IPS-18a (cell line): ENCODE data around the gene SLC37A2.

Source experiments
- H3K27ac ChIP-seq: one replicate; pipeline ENCODE4 v1.5.1; 2013; ENCODE audit warnings: low read length
- H3K27me3 ChIP-seq: one replicate; pipeline ENCODE4 v1.6.1; 2013; ENCODE audit warnings: mild to moderate bottlenecking, low read length; ENCODE audit not compliant: control insufficient read depth, insufficient read depth
- H3K36me3 ChIP-seq: one replicate; pipeline ENCODE4 v1.6.1; 2013; ENCODE audit warnings: low read depth, low read length; ENCODE audit not compliant: control insufficient read depth
- H3K4me1 ChIP-seq: one replicate; pipeline ENCODE4 v1.6.1; 2013; ENCODE audit warnings: low read depth, low read length; ENCODE audit not compliant: control insufficient read depth
- H3K4me3 ChIP-seq: one replicate; pipeline ENCODE4 v1.5.1; 2013; ENCODE audit warnings: low read length
- H3K9ac ChIP-seq: one replicate; pipeline ENCODE4 v1.6.1; 2013; ENCODE audit warnings: mild to moderate bottlenecking, low read length, moderate library complexity
- H3K9me3 ChIP-seq: one replicate; pipeline ENCODE4 v1.6.1; 2013; ENCODE audit warnings: low read depth, low read length; ENCODE audit not compliant: control insufficient read depth

The SLC37A2 gene

GRCh38 chr11:125071846-125072217 lies 8.7 kb downstream of the SLC37A2 start:
- H3K4me1 ChIP-seq: peaks cover 13% of the 10 kb centered on the region
- H3K27me3 ChIP-seq: no peaks in the 10 kb centered on the region
- H3K9me3 ChIP-seq: no peaks in the 10 kb centered on the region
- no peak overlapping the region for H3K4me3 ChIP-seq
- no peak overlapping the region for H3K27ac ChIP-seq
- no peaks in the 10 kb centered on the region for H3K36me3 ChIP-seq
- H3K9ac ChIP-seq: no peak overlapping the region

GRCh38 chr11:125072218-125072960 lies 9.3 kb downstream of the SLC37A2 start:
- no peaks in the 10 kb centered on the region for H3K36me3 ChIP-seq
- no peak overlapping the region for H3K4me3 ChIP-seq
- H3K27ac ChIP-seq: no peak overlapping the region
- peaks cover 13% of the 10 kb centered on the region for H3K4me1 ChIP-seq
- H3K9ac ChIP-seq: no peak overlapping the region
- H3K27me3 ChIP-seq: no peaks in the 10 kb centered on the region
- H3K9me3 ChIP-seq: no peaks in the 10 kb centered on the region

DNA sequence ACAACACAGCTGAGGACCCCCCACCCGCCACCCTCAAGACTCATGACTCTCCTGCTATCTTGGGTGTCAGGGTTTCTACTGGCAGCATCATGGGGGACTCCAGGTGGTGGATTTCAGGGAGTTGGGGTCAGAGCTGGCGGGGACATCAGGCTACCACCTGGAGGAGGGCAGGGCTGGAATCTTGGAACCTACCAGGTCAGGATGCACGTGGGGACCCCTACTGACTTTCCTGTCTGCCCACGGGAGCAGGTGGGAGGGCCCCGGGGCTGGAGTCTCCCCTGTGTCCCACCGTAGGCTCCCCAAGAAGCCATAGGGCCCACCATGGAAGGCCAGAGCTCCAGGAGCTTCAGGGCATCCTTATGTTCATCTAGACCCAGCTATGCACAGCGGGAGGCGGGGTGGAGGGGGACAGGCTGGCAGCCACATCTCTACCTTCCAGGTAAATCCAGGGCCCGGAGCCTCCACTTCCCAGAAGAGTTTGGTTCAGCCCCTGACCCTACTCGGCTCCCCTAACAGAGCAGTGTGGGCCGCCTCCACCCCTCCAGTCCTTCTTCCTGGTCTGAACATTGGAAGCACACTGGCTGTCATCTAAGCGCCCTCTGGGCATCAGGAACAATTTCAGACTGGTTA lies 10.0 kb downstream of the SLC37A2 start:
- Histone ChIP-seq H3K36me3 (no peaks in the 10 kb centered on the region), H3K4me1 (peaks cover 13% of the 10 kb centered on the region), H3K27ac (no peak overlapping the region), H3K27me3 (no peaks in the 10 kb centered on the region), H3K4me3 (no peak overlapping the region), H3K9me3 (no peaks in the 10 kb centered on the region), H3K9ac (no peak overlapping the region)

GRCh38 chr11:125073616-125074483 lies 10.7 kb downstream of the SLC37A2 start:
- no peak overlapping the region for H3K27ac ChIP-seq
- no peaks in the 10 kb centered on the region for H3K36me3 ChIP-seq
- H3K27me3 ChIP-seq: no peaks in the 10 kb centered on the region
- H3K9me3 ChIP-seq: no peaks in the 10 kb centered on the region
- H3K4me1 ChIP-seq: peaks cover 13% of the 10 kb centered on the region
- no peak overlapping the region for H3K4me3 ChIP-seq
- no peak overlapping the region for H3K9ac ChIP-seq

GRCh38 chr11:125074511-125075241 lies 11.6 kb downstream of the SLC37A2 start:
- peaks cover 13% of the 10 kb centered on the region for H3K4me1 ChIP-seq
- no peak overlapping the region for H3K27ac ChIP-seq
- H3K36me3 ChIP-seq: no peaks in the 10 kb centered on the region
- no peak overlapping the region for H3K4me3 ChIP-seq
- H3K27me3 ChIP-seq: no peaks in the 10 kb centered on the region
- H3K9me3 ChIP-seq: no peaks in the 10 kb centered on the region
- H3K9ac ChIP-seq: no peak overlapping the region

DNA sequence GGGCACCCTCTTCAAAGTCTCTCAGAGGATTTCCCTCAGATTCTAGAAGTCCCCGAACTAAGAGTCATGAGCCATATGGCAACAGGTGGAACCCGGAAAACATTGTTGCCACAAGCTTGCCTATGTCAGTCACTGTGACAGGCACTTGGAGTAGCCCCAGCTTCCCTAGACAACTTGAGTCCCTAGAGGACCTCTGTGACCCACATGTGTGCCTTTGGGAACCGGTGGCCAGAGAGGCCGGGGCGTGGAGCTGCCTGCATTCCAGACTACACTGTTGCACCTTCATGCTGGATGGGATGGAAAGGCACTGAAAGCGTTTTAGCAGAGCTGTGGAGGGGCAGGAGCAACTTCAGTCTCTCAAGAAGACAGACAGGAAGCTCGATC lies 12.1 kb downstream of the SLC37A2 start:
- H3K36me3 ChIP-seq: no peaks in the 10 kb centered on the region
- H3K4me3 ChIP-seq: no peak overlapping the region
- no peaks in the 10 kb centered on the region for H3K27me3 ChIP-seq
- no peak overlapping the region for H3K9ac ChIP-seq
- no peaks in the 10 kb centered on the region for H3K9me3 ChIP-seq
- peaks cover 11% of the 10 kb centered on the region for H3K4me1 ChIP-seq
- H3K27ac ChIP-seq: no peak overlapping the region

GRCh38 chr11:125075900-125076317 lies 12.8 kb downstream of the SLC37A2 start:
- Histone ChIP-seq H3K27me3 (no peaks in the 10 kb centered on the region), H3K9ac (no peak overlapping the region), H3K4me3 (no peak overlapping the region), H3K36me3 (no peaks in the 10 kb centered on the region), H3K27ac (no peak overlapping the region), H3K9me3 (no peaks in the 10 kb centered on the region), H3K4me1 (peaks cover 5% of the 10 kb centered on the region)

- no peaks in the 10 kb centered on the region for H3K27me3 ChIP-seq
- H3K27ac ChIP-seq: no peak overlapping the region
- no peaks in the 10 kb centered on the region for H3K4me1 ChIP-seq
- no peak overlapping the region for H3K9ac ChIP-seq
- no peaks in the 10 kb centered on the region for H3K9me3 ChIP-seq
- no peak overlapping the region for H3K4me3 ChIP-seq
- no peaks in the 10 kb centered on the region for H3K36me3 ChIP-seq
Observed at GRCh38 chr11:125076378-125076945, 13.4 kb downstream of the SLC37A2 start.

GRCh38 chr11:125078016-125078415 lies 14.9 kb downstream of the SLC37A2 start:
- Histone ChIP-seq H3K4me3 (no peak overlapping the region), H3K27ac (no peak overlapping the region), H3K27me3 (no peaks in the 10 kb centered on the region), H3K9ac (no peak overlapping the region), H3K4me1 (no peaks in the 10 kb centered on the region), H3K36me3 (no peaks in the 10 kb centered on the region), H3K9me3 (no peaks in the 10 kb centered on the region)

- Histone ChIP-seq H3K27me3 (no peaks in the 10 kb centered on the region), H3K4me3 (no peak overlapping the region), H3K4me1 (no peaks in the 10 kb centered on the region), H3K9ac (no peak overlapping the region), H3K27ac (no peak overlapping the region), H3K36me3 (no peaks in the 10 kb centered on the region), H3K9me3 (no peaks in the 10 kb centered on the region)
Observed at GRCh38 chr11:125078516-125079140, 15.5 kb downstream of the SLC37A2 start.
